GM21390 (cell line): ENCODE measurements around the gene TMIGD2.

ENCODE experiments used
- ATAC-seq: cut with Tn5 transposase; IDR thresholded peaks from one replicate; pipeline ENCODE4 v1.9.1; 2021; ENCODE audit not compliant: unreplicated experiment

Gene TMIGD2

DNA sequence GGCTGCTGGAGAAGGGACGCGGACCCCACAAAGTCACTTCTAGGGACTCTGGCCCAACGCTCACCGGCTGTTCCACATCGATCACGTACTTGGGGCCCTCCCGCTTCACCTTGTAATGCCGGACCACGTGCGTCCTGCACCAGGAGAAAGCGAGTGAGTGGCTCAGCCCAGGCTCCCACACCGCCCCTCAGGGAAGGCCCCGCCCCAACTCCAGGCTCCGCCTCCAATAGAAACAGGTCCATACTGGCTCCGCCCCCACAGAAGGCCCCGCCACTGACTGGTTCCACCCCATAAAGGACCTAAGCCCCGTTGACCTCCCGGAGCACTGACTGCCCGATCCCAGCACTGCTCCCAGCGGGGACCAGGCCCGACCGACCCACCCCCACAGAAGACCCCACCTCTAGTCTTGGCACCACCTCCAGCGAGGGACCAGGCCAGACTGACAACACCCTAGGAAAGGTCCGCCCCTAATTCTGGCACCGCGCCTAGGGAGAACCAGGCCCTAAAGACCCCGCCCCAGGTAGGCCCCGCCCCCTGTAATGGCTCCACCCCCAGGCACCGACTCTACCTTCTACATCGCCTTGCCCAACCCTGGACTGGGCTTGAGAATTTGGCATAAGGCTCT is 25.2 kb upstream of the TMIGD2 start:
- no peak for ATAC-seq

DNA sequence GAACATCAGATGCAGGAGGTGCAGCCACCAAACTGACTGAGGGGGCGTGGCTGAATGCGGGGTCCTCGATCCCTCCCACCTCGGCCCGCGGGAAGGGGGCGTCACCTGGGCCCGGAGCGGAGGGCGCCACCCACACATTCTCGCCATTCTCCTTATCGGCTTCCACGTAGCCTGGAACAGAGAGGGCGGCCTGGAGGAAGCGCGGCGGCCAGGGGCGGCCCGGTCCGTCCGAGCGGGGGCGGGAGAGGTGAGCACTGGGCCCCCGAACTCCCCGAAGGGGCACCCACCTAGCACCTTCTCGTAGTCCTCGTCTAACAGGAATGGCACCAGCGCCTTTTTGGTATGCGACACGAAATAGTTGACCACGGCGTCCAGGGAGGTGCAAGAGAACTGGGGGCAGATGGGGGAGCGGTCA is 24.7 kb upstream of the TMIGD2 start:
- ATAC-seq: no peak

DNA sequence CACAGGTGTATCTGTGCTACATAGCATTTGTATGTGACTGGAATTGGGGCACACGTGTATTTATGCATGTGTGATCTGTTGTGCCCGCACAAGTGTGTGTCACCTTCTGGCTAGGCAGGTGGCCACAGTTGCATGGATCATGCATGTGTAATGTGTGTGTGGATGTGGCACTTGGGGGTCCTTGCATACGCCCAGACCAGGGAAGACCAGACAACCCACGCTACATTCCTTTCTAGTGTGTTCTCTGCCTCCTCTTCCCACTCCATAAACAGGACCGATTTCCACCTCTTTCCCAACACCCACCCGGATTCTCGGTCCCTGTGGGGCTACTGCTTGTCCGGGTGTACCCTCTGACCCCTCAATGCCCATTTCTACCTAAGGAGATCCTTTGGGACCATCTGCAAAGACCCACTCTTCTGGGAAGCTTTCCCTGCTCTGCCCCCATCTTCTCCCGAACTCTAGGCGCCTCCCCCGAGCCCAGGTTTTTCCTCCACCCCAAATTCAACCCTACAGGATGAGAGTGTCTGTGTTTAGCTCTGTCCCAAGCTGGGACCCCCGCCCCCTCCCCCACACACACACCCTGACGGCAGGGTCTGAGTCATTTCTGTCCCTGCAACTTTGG is 24.1 kb upstream of the TMIGD2 start:
- no peak for ATAC-seq

DNA sequence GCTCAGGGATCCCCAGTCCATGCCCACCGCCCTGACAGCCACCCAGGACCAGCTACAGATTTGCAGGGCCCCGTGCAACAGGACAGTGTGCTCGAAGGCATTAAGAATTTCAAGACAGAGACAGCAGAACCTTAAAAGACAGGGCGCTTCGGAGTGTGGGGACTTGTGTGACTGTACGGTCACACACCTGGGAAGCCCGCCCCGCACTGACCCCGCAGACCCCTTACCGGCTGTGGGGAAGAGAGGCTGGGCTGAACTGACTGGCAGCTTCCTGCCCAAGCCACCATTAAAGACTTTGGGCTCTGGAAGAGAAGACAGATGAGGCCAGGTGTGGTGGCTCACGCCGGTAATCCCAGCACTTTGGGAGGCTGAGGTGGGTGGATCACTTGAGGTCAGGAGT is 22.0 kb upstream of the TMIGD2 start:
- no peak for ATAC-seq

DNA sequence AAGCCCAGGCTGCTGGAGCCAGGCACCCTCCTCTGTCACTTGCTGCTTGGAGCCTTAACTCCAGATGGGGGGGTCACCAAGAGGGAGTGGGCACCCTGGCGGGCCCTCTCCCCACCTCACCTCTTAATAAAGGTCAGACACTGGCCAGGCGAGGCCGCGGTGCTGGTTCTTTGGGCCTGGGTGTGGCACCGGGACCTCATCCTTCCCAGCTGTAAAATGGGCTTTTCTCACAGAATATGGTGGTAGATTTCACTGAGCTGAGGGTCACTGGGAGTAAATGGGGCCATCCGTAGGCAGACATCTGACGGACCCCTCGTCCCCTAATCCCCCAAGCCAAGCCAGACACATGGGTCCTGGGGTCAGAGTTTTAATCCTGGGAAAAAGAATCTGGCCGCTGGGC is 21.5 kb upstream of the TMIGD2 start:
- ATAC-seq: no peak

DNA sequence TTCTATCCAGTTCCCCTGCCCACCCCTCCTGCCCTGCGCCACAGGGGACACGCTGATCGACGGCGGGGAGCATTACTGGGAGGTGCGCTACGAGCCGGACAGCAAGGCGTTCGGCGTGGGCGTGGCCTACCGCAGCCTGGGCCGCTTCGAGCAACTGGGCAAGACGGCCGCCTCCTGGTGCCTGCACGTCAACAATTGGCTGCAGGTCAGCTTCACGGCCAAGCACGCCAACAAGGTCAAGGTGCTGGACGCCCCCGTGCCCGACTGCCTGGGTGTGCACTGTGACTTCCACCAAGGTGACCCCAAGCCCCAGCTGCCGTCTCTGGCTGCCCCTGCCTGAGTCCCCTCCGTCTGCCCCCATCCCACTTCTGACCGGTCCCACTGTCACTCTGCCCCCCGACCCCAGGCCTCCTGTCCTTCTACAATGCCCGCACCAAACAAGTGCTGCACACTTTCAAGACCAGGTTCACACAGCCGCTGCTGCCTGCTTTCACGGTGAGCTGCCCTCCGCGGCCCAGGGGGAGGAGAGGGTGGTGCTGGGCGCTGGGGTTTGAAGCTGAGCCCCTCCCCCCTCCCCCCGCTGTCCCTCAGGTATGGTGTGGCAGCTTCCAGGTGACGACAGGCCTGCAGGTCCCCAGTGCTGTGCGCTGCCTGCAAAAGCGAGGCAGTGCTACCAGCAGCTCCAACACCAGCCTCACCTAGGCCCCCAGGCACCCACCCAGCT is 20.9 kb upstream of the TMIGD2 start:
- no peak for ATAC-seq

DNA sequence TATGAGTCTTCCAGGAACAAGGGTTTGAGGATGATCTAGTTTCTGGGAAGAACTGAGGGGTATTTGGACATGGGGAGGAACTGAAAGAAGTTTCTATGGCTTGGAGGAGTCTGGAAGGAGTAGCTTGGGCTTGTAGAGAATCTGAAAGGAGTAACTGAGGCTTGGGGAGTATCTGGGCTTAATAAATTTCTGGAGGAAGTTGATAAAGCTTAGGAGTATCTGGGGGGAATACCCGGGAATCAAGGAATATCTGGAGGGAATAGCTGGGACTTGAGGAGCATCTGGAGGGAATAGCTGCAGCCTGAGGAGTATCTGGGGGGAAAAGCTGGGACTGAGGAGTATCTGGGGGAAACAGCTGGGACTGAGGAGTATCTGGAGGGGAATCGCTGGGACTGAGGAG is 18.2 kb upstream of the TMIGD2 start:
- ATAC-seq: no peak

DNA sequence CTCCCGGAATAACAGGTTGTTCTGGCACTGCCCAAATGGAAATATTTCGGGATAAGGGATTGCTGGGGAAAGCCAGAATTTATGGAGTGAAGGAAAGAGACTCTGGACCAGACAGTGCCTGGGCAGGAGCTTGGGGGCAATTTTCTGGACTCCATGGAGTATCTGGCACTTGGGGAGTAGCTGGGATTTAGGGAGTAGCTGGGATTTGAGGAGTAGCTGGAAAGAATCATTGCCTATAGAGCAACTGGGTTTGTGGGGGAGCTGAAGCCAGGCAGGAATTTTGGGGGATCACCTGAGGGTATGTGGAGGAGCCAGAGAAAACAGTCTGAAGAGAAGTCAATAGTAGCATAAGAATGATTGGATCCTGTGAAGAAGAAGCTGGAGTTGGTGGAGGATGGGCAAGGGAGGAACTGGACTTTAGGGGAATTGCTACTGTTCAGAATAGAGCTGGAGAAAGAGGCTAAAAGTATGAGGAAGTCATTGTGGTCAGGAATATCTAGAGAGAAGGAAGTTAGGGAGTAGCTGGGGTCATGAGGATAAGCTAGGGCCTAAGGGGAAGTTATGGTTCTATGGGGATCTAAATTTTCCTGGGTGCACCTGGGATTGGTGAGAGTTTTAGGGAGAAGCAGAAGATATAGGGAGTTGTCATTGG is 17.0 kb upstream of the TMIGD2 start:
- ATAC-seq: no peak

DNA sequence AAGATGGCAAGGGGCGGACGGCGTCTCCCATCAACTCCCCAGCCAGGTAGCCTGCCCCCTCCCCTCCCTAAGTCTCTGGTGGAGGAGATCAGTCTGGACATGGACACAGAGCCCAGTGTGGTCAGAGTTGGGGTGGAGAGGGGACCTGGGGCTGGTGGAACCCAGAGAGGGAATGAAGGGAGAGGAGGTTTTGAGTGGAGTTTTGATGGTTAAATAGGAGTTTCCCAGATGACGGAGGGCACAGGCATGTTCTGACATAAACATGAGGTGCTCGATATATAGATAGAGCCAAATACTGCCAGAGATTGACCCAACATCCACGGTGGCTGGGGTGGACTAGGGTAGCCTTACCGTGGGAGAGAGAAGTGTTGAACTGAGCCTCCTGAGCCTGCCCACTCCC is 16.3 kb upstream of the TMIGD2 start:
- ATAC-seq: no peak

DNA sequence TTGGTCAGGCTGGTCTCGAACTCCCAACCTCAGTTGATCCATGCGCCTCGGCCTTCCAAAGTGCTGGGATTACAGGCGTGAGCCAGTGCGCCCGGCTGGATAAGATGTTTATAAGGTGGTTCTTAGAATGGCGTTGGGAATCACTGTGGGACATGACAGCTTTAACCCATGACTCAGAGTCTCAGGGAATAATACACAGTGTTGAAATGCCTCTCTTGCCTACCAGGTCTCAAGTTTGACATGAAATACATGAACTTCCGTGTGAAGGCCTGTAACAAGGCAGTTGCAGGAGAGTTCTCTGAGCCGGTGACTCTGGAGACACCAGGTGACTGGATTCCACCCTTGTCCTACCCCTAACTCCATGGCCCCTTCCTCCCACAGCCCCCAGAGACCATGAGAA is 14.8 kb upstream of the TMIGD2 start:
- ATAC-seq: no peak

DNA sequence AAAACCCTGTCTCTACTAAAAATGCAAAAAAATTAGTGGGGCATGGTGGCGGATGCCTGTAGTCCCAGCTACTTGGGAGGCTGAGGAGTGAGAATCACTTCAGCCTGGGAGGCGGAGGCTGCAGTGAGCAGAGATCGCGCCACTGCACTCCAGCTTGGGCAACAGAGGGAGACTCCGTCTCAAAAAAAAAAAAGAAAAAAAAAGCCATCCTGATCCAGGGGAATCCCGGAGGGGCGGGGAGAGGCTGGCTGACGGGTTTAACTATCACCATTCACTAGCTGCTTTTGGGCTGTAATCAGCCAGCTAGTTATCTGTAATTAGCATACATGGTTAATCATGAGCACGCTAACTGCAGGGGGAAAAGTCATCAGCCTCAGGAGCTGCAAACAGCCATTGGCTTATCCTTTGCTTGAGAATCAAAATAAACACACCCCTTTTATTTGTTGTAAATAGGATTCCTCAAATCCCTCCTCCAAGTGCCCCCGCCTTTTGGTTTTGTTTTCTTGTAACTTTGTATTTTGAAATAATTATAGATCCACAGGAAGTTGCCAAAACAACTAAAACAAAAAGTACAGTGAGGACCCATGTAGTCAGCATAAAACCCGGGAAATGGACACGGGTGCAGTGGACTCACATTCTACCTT is 11.8 kb upstream of the TMIGD2 start:
- no peak for ATAC-seq

DNA sequence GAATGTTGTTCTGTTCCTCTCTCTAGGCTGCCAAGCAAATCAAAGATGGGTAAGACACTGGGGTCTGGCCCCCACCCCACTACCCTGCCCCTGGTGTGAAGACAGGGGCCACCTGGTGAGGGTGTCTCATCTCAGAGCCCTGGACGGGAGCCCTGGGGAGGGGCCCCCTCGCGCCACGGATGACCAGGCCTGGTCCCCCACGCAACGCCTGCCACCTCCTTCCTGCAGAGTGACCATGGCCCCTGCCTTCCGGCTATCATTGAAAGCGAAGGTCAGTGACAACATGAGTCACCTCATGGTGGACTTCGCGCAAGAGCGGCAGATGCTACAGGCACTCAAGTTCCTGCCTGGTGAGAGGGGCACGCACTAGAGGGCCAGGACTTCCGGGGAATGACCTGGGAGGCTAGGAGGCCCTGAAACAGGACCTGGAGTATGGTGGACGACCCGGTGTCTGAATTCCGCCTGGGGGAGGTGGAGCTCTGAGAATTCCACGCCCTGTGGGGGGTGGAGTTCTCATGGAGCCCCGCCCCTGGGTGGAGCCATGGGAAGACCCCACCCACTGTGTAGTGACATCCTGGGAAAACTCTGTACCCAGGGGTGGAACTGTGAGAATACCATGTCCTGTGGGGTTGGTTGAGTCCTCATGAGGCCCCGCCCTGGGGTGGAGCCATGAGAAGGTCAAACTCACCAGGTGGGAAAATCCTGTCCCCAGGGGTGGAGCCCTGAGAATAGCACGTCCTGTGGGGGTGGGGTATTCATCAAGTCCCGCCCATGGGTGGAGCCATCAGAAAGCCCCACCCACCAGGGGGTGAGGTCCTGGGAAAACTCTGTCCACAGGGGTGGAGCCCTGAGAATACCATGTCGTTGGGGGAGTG is 8.3 kb upstream of the TMIGD2 start:
- no peak for ATAC-seq

DNA sequence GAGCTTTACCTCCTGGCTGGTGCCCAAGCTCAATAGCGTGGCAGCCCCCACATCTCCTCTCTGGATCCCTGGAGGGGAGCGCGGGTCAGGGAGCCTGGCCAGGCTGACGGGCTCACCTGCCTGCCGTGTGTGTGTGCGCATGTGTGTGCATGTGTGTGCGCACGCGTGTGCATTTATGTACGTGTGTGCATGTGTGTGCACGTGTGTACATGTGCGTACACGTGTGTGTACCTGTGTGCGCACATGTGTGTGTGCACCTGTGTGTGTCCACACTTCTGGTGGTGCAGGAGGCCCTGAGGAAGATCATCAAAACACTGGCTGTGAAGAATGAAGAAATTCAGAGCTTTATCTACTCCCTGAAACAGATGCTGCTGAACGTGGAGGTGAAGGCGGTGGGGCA is 3.5 kb upstream of the TMIGD2 start:
- no peak for ATAC-seq

DNA sequence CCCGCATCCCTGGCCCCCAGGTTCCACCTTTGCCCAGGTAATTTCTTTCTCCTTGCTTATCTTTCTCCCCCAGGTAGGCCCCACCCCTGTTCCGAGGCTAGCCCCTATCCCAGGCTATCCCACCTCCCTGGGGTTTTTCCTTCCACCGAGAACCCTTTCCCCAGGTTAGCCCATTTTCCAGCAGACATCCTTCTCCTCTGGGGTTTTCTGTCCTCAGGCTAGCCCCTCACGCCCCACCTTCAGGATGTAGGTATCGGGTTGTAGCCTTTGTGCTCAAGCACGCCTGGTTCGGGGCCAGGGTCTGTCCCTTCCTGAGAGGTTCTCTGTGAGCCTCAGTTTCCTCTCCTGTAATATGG is 3.0 kb upstream of the TMIGD2 start:
- no peak for ATAC-seq

DNA sequence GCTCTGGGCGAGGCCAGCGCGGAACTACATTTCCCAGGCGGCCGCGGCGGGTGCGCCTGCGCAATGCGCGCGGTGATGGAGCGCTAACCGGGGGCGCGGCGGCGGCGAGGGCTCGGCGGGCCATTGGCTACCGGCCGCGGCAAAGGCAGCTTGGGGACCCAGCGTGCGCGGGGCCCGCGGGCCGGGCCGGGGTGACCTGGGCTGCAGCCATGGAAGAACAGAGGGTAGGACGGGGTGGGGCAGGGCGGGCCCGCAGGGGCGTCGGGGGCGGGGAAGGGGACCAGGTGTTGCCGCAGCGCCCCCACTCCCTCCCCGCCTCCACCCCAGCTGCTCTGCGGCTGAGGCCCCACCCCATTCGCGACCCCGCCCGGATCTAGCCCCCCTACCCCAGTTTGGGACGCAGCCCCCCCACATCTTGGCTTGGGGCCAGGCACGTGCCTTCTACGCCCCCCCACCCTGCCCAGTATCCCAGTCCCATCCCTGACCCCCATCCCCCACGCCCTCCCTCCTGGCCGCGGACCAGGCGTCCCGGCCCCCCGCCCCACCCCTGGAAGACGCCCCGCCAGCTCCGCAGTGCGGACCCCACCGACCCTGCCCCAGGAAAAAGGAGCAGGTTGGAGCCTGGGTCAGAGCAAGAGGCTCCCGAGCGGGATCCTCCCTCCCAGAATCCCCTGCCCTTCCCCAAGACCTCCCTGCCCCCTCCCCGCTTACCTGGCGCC is 2.5 kb upstream of the TMIGD2 start, which contains the start of gene FSD1:
FSD1 (plus strand) TSS at position 61 of the 719 bp plus-strand sequence; CDS start at position 210, 149 bp downstream.
- no peak for ATAC-seq

DNA sequence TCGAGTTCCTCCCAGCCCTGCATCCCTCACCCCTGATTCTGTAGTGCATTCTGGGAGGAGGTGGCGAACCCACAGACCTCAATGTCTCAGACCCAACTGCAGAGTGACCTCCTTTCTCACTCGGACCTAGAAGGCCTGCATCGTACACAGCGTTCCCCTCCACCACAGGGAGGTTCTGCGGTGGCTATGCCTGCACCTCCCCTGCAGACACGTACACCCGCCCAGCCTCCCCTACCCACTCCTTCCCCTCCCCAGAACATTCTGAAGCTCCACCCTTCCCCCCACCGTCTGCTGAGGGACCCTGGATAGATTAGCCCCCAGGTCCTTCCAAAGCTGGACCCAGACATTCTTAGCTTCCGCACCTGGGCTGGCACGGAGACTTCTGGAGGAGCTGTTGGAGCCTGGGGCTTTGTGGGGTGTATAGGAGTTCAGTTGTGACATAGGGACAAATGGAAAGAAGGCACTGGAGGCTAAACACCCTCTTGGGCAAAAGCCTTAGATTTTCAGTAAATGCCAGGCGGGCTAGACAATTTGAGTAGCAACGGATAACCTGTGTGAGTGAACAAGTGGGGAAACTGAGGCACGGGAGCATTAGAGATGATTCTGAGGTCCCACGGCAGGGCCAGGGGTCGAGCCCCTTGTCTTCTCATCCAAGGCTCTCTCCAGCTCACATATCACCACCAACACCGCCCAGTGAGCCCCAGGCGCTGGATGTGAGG is 1.8 kb upstream of the TMIGD2 start:
- no peak for ATAC-seq

DNA sequence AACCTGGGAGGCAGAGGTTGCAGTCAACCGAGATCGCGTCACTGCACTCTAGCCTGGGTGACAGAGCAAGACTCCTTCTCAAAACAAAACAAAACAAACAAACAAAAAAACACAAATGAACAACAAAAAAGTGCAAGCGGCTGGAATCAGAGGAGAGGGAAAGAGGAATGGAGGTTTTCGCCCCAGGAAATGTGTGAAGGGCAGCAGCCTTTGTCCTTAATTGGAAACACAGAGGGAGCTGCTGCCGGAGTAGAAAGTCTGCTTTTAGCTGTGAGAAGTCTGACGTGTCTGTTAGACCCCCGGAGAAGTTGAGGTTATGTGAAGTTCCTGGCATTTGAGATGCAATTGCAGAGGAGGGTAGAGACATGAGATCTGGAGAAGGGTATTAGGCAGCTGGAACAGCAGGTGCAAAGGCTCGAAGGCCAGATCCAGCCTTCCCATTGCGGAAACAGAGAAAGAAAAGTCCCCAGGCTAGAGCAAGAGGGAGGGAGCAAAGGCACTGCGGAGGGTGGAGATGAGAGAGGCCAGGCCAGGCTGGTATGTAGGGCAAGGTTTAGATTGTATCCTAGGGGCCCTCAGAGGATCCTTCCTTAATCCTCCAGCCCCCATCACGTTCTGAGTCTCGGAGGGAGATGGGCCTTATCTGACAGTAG is 473 bp downstream of the TMIGD2 start:
- no peak for ATAC-seq

DNA sequence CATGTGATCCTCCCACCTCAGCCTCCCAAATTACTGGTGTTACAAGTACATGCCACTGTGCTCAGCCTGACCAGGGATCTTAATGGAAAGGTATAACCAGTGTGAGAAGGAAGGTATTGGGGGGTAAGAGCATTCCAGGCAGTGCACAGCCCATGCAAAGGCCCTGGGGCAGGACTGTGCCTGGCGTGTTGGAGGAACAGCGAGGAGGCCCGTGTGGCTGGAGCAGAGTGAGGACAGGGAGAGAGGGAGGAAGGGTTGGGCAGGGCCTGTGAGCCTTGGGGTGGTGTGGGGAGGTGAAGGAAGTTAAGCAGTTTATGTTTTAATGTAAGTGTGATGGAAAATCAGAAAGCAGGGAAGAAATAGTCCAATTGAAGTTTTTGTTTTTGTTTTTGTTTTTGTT is 1.6 kb downstream of the TMIGD2 start:
- ATAC-seq: no peak
